Ovary (tissue), 3 donors: ENCODE results near the gene ANXA4.

ENCODE experiments used
- EP300 ChIP-seq: sonication (generic); formaldehyde crosslinking; IDR thresholded peaks from one replicate; pipeline ENCODE4 v1.6.1; 2017; ENCODE audit warnings: antibody characterized with exemption
- POLR2A ChIP-seq: fragments of 450-650 bp; IDR thresholded peaks from one replicate; pipeline ENCODE4 v1.6.1; 2017; ENCODE audit warnings: antibody characterized with exemption, mild to moderate bottlenecking, moderate library complexity
- TF ChIP-seq, protein P1 (sequence below), 3 donors: fragments of 450-650 bp in 2 of 3; fragments of 200-600 bp in 1 of 3; IDR thresholded peaks; one replicate each; pipeline versions ENCODE4 v1.5.1 to v1.8.0; 2016 to 2022; ENCODE audit warnings: antibody characterized with exemption in 3 of 3, mild to moderate bottlenecking in 1 of 3
- donor health status: DM: no; HTN: no; CAD: no.

GRCh38 chr2:69715964-69716363 is 26.0 kb upstream of the ANXA4 start:
- TF ChIP-seq, protein P1, sequence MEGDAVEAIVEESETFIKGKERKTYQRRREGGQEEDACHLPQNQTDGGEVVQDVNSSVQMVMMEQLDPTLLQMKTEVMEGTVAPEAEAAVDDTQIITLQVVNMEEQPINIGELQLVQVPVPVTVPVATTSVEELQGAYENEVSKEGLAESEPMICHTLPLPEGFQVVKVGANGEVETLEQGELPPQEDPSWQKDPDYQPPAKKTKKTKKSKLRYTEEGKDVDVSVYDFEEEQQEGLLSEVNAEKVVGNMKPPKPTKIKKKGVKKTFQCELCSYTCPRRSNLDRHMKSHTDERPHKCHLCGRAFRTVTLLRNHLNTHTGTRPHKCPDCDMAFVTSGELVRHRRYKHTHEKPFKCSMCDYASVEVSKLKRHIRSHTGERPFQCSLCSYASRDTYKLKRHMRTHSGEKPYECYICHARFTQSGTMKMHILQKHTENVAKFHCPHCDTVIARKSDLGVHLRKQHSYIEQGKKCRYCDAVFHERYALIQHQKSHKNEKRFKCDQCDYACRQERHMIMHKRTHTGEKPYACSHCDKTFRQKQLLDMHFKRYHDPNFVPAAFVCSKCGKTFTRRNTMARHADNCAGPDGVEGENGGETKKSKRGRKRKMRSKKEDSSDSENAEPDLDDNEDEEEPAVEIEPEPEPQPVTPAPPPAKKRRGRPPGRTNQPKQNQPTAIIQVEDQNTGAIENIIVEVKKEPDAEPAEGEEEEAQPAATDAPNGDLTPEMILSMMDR (IDR thresholded peaks at IDR 0.05): no peak
- TF ChIP-seq POLR2A (no peak), EP300 (no peak)
